Activated T-helper 17 cell treated with anti-CD3 and anti-CD28 coated beads, Interleukin-2, amount 50 U/mL, for 72 hours (primary cell): Measurements from ENCODE around the gene FGF1. TPM values are rescaled to one million over a fixed set of nuclear protein-coding genes. Genes with fewer than 3 reads are reported as not detected.

ENCODE experiments used
- ATAC-seq: fragments of 150-1000 bp; cut with Tn5 transposase; replicated peaks from 2 replicates; pipeline ENCODE4 v1.10.0; 2021; ENCODE audit warnings: mild to moderate bottlenecking, moderate library complexity
- H3K27ac Mint-ChIP-seq: one replicate; pipeline ENCODE4 v1.8.0; 2022; ENCODE audit warnings: mixed read lengths
- H3K27me3 Mint-ChIP-seq: one replicate; pipeline ENCODE4 v1.8.0; 2022; ENCODE audit warnings: mixed read lengths
- H3K36me3 Mint-ChIP-seq: one replicate; pipeline ENCODE4 v1.8.0; 2022; ENCODE audit warnings: low read depth, mild to moderate bottlenecking, mixed read lengths
- H3K4me1 Mint-ChIP-seq: one replicate; pipeline ENCODE4 v1.8.0; 2022; ENCODE audit warnings: mixed read lengths
- H3K4me3 Mint-ChIP-seq: one replicate; pipeline ENCODE4 v1.8.0; 2022; ENCODE audit warnings: mild to moderate bottlenecking, mixed read lengths
- H3K9me3 Mint-ChIP-seq: one replicate; pipeline ENCODE4 v1.8.0; 2022; ENCODE audit warnings: mixed read lengths
- total RNA-seq, 2 donors: library from RNA; stranded (reverse); gene quantifications; one replicate each; pipeline ENCODE4 v1.2.3, GENCODE V29; 2022

Gene FGF1
- total RNA-seq, 2 donors from 2014 or later = not detected

DNA sequence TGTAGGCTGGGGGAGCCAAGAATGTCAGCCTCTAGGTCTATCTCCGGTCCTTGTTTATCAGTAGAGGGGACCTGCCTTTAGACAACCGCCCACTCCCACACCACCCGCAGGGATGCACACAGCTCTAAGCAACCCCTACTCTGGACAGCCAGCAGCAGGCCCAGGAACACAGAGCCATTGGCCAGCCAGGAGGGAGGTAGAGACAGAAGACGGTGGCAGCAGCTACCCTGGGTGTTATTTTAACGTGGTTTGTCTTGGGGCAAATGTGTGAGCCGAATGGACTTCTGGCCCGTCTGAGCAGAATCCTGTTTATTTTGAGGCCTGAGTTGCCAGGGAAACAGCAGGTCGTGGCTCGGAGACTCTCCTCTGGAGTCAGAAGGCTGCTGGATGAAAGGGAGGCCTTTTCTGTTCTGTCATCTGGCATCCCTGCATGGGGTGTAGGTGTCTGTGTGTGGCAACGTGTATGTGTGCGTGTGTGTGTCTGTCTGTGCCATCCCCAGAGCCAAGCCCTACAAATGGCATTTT lies 382 bp upstream of the FGF1 start:
- H3K4me1 Mint-ChIP-seq = no peaks in the 10 kb centered on the region
- no peaks in the 10 kb centered on the region for H3K36me3 Mint-ChIP-seq
- no peak overlapping the region for H3K27ac Mint-ChIP-seq
- no peaks in the 10 kb centered on the region for H3K9me3 Mint-ChIP-seq
- H3K27me3 Mint-ChIP-seq = peaks cover 17% of the 10 kb centered on the region
- no peak overlapping the region for H3K4me3 Mint-ChIP-seq
- ATAC-seq = no peak

DNA sequence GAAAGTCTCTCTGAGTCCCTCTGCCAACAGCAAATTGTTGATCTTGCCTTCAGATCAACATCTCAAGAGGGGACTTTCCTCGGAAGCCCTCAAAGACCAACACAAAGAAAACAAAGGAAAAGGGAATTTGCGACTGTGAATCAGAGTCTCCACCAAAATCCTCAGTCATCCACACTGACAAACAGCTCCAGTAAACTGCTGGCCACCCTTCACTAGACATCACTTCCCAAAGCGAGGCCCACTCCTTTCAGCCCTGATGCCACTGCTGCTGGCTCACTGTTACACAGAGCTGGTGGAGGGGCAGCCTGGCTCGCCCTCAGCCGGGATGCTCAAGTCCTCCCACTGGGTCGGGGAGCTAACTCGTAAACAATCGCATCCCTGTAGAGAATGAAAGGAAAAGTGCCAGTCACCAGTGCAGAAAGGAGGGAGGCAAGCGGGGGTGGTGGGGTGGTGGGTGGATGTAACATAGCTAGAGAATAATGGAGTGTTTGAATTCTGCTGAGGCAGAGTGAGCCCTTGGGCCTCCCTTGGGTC lies 1.3 kb downstream of the FGF1 start:
- Mint-ChIP-seq H3K9me3 (no peaks in the 10 kb centered on the region), H3K4me3 (no peak overlapping the region), H3K27me3 (peaks cover 9% of the 10 kb centered on the region), H3K36me3 (no peaks in the 10 kb centered on the region), H3K27ac (no peak overlapping the region), H3K4me1 (no peaks in the 10 kb centered on the region)
- ATAC-seq = no peak

DNA sequence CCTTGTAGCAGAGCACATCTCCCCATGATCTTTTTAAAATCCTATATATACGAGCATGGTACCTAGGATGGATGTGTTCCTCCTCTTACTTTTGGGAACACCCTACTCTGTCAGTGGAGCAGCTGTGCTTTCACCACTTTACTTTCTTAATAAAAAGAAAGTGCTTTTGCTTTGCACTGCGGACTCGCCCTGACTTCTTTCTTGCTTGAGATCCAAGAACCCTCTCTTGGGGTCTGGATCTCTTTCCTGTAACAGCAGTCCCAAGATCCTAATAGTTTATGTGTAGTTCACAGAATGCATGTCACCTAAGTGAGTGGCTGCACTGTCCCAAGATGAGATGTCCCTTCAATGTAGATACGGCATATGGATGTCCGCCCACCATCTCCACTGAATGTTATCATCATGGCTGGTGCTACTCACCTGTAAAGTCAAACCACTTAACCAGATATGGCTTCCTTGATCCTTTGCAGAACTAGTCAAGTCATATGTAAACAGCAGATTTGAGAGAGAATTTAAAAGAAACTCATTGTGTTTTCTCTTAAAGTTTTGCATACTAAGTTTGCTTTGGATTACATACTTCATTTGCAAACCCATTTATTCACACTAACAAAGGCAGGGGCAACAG lies 1.9 kb downstream of the FGF1 start:
- Mint-ChIP-seq H3K9me3 (no peaks in the 10 kb centered on the region), H3K27ac (no peak overlapping the region), H3K4me1 (no peaks in the 10 kb centered on the region), H3K27me3 (peaks cover 9% of the 10 kb centered on the region), H3K36me3 (no peaks in the 10 kb centered on the region), H3K4me3 (no peak overlapping the region)
- no peak for ATAC-seq

DNA sequence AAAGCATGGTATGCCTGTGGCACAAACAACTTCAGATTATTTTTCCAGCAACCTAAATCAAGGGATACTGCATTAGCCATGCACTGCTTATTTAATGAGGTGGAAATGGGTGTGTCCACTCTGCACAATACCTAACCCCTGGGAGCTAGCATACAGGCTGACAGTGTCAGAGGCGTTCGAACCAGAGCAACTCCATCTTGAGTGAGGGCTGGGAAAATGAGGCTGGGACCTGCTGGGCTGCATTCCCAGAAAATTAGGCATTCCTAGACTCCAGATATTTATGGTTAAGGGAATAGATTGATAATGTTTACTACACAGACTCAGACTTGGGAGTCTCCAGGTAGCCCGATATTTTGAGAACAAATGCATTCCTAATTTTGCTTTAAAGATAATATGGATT lies 2.8 kb downstream of the FGF1 start:
- Mint-ChIP-seq H3K27me3 (peaks cover 7% of the 10 kb centered on the region), H3K27ac (no peak overlapping the region), H3K9me3 (no peaks in the 10 kb centered on the region), H3K4me3 (no peak overlapping the region), H3K36me3 (no peaks in the 10 kb centered on the region), H3K4me1 (no peaks in the 10 kb centered on the region)
- ATAC-seq = no peak

DNA sequence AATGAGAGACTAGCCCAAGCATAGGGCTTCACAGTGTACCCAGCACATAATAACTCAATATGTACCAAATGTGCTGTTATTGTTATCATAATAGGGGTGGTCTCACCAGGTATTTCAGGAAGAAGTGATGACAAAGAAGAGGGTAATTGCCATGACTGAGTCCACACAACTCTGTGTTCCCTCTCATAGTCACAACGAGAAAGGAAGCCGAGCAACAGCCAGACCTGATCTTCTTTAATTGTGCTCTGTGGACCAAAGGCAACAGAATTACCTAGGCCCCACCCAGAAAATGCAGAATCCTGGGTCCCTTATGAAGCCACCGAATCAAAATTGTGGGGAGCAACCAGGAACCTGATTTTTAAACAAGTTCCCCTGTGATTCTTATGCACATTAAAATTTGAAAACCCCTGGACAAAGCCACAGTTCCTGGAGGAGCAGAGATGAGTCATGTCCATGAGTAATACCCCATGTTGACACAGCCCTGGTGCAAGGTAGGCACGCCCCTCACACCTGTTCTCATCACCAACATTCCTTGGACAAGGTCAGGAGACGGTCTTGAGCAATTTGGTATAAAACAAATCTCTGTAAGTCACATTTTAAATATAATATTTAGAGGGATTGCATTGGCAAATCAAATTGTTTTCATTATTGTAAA lies 5.2 kb downstream of the FGF1 start:
- no peak overlapping the region for H3K4me3 Mint-ChIP-seq
- no peak overlapping the region for H3K27ac Mint-ChIP-seq
- ATAC-seq = no peak
- H3K36me3 Mint-ChIP-seq = no peaks in the 10 kb centered on the region
- no peaks in the 10 kb centered on the region for H3K4me1 Mint-ChIP-seq
- H3K27me3 Mint-ChIP-seq = peaks cover 4% of the 10 kb centered on the region
- H3K9me3 Mint-ChIP-seq = no peaks in the 10 kb centered on the region

DNA sequence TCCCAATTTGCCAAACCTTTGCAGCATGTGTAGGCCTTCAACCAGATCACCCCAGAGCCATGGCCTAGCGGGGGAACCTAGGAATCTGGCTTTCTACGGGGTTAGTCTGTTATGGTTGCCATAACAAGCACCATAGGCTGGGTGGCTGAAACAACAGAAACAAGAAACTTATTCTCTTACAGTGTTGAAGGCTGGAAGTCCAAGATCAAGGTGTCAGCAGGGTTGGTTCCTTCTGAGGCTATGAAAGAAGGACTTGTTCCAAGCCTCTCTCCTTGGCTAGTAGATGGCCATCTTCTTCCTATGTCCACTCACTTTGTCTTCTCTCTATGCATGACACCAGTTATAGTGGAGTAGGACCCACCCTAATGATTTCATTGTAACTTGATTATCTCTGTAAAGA lies 6.1 kb downstream of the FGF1 start:
- H3K27ac Mint-ChIP-seq = no peak overlapping the region
- no peak for ATAC-seq

DNA sequence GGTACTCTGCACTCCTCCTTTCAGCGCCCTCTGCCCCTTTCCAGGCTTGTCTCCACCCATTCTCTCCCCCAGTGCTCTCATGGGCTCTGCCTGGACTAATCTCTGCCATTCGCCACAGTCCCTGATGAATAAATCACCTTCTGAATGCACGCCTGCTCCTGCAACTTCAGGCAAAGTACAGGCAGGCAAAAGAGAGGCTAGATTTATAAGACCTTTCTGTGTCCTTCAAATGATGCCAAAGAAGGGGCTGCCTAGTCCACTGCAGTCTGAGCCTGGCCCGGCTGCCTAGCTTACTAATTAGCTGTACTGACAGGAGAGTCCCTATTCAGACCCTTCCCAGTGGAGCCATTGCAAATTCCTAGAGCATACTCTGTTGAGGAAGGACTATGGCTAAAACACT lies 7.4 kb downstream of the FGF1 start:
- Mint-ChIP-seq H3K27ac (no peak overlapping the region), H3K9me3 (no peaks in the 10 kb centered on the region), H3K27me3 (peaks cover 4% of the 10 kb centered on the region), H3K36me3 (no peaks in the 10 kb centered on the region), H3K4me3 (no peak overlapping the region), H3K4me1 (no peaks in the 10 kb centered on the region)
- no peak for ATAC-seq

More for the DNA sequence above, 6.1 kb downstream of the FGF1 start:
- H3K4me3 Mint-ChIP-seq = no peak overlapping the region
- no peaks in the 10 kb centered on the region for H3K4me1 Mint-ChIP-seq
- no peaks in the 10 kb centered on the region for H3K9me3 Mint-ChIP-seq
- H3K36me3 Mint-ChIP-seq = no peaks in the 10 kb centered on the region
- peaks cover 4% of the 10 kb centered on the region for H3K27me3 Mint-ChIP-seq

DNA sequence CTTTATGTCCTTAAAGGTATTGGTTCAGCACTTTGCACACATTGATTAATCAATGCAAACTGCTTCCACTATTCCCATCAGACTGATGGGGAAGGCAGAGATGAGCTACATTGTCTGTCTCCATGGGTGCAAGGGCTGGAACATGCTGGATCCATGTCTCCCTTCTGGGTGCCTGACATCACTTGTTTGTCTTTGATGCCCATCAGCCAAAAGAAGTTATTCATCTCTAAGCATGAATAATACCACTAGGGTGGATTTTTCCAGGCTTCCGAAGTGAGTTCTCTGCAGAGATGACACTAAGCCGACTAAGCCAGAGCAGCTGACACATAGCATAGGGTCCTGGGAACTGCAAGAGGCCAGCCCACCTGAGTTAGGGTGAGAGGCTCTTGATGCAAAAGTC lies 8.7 kb downstream of the FGF1 start:
- no peaks in the 10 kb centered on the region for H3K9me3 Mint-ChIP-seq
- H3K4me1 Mint-ChIP-seq = no peaks in the 10 kb centered on the region
- H3K36me3 Mint-ChIP-seq = no peaks in the 10 kb centered on the region
- no peak overlapping the region for H3K4me3 Mint-ChIP-seq
- no peak overlapping the region for H3K27ac Mint-ChIP-seq
- H3K27me3 Mint-ChIP-seq = peaks cover 4% of the 10 kb centered on the region
- ATAC-seq = no peak

DNA sequence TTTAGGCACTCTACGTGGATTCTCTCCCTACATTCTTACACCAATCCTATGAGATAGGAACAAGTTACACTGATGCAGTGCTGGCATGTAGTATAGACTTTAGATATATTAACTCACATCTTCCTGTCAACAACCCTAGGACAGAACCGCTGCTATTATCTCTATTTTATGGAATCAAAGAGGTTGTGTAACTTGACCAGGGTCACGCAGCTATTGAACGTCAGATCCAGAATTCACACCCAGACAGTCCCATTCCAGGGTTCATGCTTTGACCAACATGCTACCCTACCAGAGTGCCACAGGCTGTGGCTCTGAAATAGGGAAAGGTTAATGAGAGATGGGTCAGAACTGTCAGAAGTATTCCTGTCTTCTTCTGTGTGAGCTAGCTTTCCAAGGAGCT lies 9.6 kb downstream of the FGF1 start:
- Mint-ChIP-seq H3K36me3 (no peaks in the 10 kb centered on the region), H3K27ac (no peak overlapping the region), H3K4me1 (no peaks in the 10 kb centered on the region), H3K4me3 (no peak overlapping the region), H3K9me3 (no peaks in the 10 kb centered on the region), H3K27me3 (peaks cover 4% of the 10 kb centered on the region)
- ATAC-seq = no peak

DNA sequence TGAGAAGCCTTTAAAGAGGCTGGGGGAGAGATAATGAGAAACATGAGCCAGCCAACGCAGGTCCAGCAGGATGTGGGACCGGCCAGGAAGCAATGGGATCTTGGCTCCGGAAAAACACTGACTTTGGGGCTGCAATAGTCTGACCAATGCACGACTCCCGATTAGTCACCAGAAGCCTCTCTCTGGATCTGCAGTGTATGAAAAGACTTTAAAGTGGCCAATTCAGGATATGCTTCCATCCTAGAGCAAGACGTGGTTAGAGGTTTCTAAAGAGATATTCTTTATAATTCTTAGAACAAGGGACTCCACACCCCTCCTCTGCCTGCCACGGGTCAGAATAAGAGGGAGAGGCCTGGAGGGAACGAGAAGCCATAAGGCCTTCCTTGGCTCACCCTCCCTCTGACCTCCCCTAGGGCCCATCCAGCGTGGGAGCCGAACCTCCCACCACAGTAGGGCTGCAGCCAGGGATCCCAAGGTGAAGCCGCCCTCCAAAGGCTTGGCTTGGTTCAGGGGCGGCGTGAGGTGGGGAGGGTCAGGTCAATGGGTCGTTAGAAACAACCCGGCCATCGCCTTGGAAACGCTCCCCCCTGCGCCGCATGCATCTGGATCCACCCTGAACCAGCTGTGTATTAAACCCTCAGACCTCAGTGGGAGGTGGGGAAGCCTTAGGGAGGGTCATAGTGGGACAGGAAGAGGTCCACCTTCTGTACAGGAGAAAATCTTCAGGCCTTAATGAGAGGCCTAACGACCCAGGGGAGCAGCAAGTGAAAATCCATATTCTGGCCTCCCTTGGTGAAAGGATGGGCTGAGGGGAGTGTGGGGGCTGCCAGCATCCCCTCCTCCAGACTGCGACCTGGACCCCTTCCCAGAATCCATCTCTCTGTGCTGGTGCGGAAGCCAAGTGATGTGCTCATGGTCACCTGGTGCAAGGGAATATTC lies 11.1 kb downstream of the FGF1 start:
- H3K4me3 Mint-ChIP-seq = no peak overlapping the region
- H3K36me3 Mint-ChIP-seq = no peaks in the 10 kb centered on the region
- no peak overlapping the region for H3K27ac Mint-ChIP-seq
- peaks cover 4% of the 10 kb centered on the region for H3K27me3 Mint-ChIP-seq
- no peaks in the 10 kb centered on the region for H3K9me3 Mint-ChIP-seq
- no peaks in the 10 kb centered on the region for H3K4me1 Mint-ChIP-seq
- ATAC-seq = no peak

DNA sequence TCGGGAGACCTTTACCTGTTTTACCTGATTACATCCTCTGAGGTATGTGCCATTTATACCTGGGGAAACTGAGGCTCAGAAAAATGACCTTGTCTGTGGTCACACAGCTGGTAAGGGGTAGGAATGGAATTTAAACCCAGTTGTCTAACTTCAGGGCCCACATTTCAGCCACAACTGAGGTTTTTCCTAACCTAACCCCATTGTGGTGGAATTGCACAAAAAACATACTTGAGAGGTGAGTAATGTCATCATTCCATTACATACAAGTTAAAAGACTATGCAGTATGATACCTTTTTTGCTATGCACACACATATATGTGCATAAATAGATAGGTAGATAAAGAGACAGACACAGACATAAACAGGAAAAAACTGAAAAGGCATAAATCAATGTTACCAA lies 14.1 kb downstream of the FGF1 start:
- Mint-ChIP-seq H3K4me1 (no peaks in the 10 kb centered on the region), H3K27ac (no peak overlapping the region), H3K4me3 (no peak overlapping the region), H3K36me3 (no peaks in the 10 kb centered on the region), H3K9me3 (no peaks in the 10 kb centered on the region), H3K27me3 (no peaks in the 10 kb centered on the region)
- no peak for ATAC-seq

DNA sequence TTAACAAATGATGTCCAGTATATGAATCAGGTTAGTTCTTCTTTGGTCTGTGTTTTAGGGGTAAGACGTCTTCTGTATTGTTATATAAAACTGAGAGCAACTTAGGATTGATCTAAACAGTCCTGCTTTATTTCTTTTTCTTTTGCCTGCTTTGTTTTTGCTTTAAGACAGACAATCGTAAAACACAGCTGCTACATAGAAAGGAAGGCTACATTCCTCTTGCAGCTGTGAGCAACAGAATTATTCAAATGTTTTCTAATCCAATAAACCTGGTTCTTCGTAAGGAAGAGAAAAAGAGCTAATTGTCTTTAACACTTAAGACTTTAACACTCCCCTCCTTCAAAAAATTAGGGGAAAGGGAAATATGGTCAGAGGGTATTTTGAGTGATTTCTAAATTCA lies 14.6 kb downstream of the FGF1 start:
- ATAC-seq = no peak
- H3K27me3 Mint-ChIP-seq = no peaks in the 10 kb centered on the region
- no peaks in the 10 kb centered on the region for H3K9me3 Mint-ChIP-seq
- no peaks in the 10 kb centered on the region for H3K36me3 Mint-ChIP-seq
- H3K4me1 Mint-ChIP-seq = no peaks in the 10 kb centered on the region
- no peak overlapping the region for H3K4me3 Mint-ChIP-seq
- no peak overlapping the region for H3K27ac Mint-ChIP-seq

DNA sequence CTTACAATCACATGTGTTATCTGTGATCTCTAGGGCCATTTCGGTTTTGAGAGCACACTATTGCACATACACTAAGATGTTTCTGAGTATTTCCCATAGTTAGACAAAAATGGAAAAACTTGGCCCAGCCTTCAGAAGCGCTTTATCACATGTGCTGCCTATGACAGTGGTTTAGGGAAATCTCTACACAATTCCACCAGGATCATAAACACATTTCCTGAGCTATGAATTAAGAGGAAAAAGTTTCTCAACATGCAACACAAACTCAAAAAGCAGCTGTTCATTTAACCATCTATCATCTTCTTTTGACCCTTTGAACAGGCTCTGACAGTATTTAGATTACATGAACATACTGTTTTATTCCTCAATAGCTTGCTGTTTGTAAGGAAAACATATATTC lies 15.1 kb downstream of the FGF1 start:
- Mint-ChIP-seq H3K27me3 (no peaks in the 10 kb centered on the region), H3K9me3 (no peaks in the 10 kb centered on the region), H3K36me3 (no peaks in the 10 kb centered on the region), H3K4me3 (no peak overlapping the region), H3K4me1 (no peaks in the 10 kb centered on the region), H3K27ac (no peak overlapping the region)
- no peak for ATAC-seq

DNA sequence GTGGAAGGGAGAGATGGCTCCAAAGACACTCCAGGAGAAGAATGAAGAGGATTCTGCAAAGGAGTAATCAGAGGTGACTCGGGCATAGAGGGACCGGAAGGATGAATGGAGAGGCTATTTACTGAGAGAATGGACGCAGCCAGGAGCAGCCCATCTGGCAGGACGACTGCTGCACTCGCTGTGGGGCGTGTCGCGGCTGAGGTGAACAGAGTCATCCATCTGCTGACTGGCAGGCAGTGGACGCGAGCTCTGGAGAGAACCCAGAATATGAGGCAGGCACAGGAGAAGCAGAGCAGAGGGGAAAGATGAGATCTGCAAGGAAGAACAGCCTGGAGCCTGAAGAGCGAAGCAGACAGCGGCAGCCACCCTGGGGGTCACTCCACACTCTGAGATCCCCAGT lies 16.4 kb downstream of the FGF1 start:
- H3K27me3 Mint-ChIP-seq = no peaks in the 10 kb centered on the region
- no peak overlapping the region for H3K27ac Mint-ChIP-seq
- H3K4me3 Mint-ChIP-seq = no peak overlapping the region
- no peaks in the 10 kb centered on the region for H3K9me3 Mint-ChIP-seq
- no peak for ATAC-seq
- no peaks in the 10 kb centered on the region for H3K4me1 Mint-ChIP-seq
- H3K36me3 Mint-ChIP-seq = no peaks in the 10 kb centered on the region
